ENCODE data around the gene MYLK4.
A peak's percentile ranks its signal among the peaks of the same experiment; 100 is the strongest.

Gene MYLK4

GRCh38 chr6:2756687-2757224 lies 6.0 kb upstream of the MYLK4 start:
- DNase-seq (ENCODE audit: low read depth in 1 of 2, low spot score in 1 of 2): no peak

DNA sequence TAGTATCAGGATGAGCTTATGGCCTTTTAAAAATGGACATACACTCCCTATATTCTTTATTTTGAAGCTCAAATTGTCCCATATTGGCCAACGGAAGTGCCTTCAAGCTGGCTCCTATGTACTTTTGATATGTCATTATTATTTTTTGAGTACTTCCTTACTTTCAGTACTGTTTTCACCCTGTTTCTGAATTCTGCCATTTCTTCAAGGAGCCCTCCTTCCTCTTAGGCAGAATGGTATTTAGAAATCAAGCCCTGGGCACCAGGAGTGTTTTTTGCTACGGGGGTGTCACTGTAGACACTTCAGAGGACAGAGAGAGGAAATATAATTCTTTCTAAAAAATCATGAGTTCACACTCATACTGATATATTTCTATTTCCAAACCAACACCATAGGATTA lies 5.5 kb upstream of the MYLK4 start:
- DNase-seq (ENCODE audit: low read depth in 1 of 2, low spot score in 1 of 2): no peak

DNA sequence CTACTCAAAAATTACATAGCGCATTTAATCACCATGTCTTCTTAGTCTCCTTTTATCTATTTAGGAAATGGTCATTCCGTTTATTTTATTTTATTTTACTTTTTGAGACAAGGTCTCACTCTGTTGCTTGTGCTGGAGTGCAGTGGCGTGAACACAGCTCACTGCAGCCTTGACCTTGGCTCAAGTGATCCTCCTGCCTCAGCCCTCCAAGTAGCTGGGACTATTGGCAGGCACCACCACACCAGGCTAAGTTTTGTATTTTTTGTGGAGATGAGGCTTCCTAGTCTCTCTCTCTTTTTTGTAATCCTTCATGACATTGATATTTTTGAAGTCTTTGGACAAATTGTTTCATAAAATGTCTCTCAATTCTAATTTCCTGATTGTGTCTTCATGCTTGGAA lies 4.7 kb upstream of the MYLK4 start:
- no peak for DNase-seq (ENCODE audit: low read depth in 1 of 2, low spot score in 1 of 2)

GRCh38 chr6:2754911-2755310 lies 4.2 kb upstream of the MYLK4 start:
- no peak for DNase-seq (ENCODE audit: low read depth in 1 of 2, low spot score in 1 of 2)

GRCh38 chr6:2754393-2754792 lies 3.7 kb upstream of the MYLK4 start:
- no peak for DNase-seq (ENCODE audit: low read depth in 1 of 2, low spot score in 1 of 2)

GRCh38 chr6:2753743-2754142 lies 3.0 kb upstream of the MYLK4 start:
- DNase-seq (ENCODE audit: low read depth in 1 of 2, low spot score in 1 of 2): no peak

DNA sequence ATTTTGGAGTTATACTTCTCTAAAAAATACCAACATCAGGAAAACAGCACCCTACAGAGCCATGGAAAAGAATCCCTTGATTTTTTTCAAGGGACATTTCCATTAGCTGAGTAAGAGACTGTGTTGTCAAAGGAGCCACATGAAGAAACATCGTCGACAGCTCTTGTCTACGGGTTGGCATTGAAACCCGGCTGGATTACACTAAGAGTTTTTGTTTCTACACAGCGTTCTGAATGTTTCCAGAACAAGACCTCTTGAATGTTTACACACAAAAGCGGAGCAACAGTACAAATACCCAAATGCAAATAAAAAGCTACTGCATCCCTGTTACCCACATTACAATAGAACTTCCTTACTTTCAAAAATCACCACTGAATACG lies 2.4 kb upstream of the MYLK4 start:
- DNase-seq (ENCODE audit: low read depth in 1 of 2, low spot score in 1 of 2): no peak

DNA sequence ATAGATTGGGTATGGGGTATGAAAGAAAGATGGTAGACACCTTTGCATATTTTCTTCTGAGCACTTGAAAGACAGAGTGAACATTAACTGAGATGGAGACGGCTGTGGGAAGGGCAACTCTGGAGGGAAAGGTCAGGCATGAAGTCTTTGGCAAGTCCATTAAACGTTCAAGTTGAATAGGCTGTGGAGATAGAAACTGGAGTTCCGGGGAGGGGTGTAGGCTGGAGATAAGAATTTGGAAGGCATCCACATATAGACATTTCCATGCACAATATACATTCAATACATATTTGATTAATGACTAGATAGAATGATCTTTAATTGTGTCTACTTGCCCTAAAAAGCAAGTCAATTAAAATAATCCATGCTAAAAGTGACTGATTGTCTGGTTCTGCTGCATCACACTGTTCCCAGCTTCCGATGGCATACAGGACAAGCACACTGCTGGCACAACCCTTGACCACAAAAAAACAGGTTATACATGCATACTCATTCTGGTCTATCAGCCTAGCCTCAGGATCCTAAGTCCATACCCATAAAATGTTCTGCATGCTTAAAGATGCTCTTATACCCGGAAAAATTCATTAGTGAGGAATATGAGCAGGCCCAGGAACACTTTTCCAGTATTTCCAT lies 1.9 kb upstream of the MYLK4 start:
- no peak for DNase-seq (ENCODE audit: low read depth in 1 of 2, low spot score in 1 of 2)

GRCh38 chr6:2751871-2752270 lies 1.1 kb upstream of the MYLK4 start:
- DNase-seq (ENCODE audit: low read depth in 1 of 2, low spot score in 1 of 2): no peak

GRCh38 chr6:2749969-2750600 lies 637 bp downstream of the MYLK4 start:
- peak; percentile 33 to 52 for DNase-seq (ENCODE audit: low read depth in 1 of 2, low spot score in 1 of 2)

GRCh38 chr6:2748183-2748582 lies 2.5 kb downstream of the MYLK4 start:
- no peak for DNase-seq (ENCODE audit: low read depth in 1 of 2, low spot score in 1 of 2)

GRCh38 chr6:2746557-2747061 lies 4.1 kb downstream of the MYLK4 start:
- DNase-seq (ENCODE audit: low read depth in 1 of 2, low spot score in 1 of 2): no peak

GRCh38 chr6:2745246-2745645 lies 5.5 kb downstream of the MYLK4 start:
- no peak for DNase-seq (ENCODE audit: low read depth in 1 of 2, low spot score in 1 of 2)

GRCh38 chr6:2744778-2745177 lies 5.9 kb downstream of the MYLK4 start:
- DNase-seq (ENCODE audit: low read depth in 1 of 2, low spot score in 1 of 2): no peak

DNA sequence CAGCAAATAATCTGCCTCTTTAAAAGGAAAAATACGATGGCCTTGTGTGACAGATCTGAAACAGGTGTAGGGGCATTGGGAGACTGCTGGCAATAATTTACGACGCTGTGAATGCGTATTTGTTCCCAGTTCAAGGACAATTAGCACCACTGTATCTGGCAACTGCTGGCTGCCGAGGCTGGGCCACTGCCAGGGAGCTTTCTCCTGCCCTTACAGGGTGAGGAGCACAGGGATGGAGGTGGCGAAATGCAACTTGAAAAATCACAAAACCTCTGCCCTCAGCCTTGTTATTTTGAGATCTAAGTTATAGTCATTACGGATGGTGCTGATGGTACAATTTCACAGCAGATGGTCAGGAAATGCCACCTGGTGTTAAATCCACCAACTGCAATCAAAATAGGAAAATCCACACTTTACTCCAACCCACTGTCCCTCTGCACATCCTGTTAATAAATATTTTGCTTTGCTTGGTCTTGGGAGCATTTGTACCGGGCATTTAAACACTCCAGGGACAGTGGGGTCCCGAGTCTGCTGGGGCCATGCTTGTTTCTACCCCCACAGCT lies 6.4 kb downstream of the MYLK4 start:
- DNase-seq (ENCODE audit: low read depth in 1 of 2, low spot score in 1 of 2): no peak

DNA sequence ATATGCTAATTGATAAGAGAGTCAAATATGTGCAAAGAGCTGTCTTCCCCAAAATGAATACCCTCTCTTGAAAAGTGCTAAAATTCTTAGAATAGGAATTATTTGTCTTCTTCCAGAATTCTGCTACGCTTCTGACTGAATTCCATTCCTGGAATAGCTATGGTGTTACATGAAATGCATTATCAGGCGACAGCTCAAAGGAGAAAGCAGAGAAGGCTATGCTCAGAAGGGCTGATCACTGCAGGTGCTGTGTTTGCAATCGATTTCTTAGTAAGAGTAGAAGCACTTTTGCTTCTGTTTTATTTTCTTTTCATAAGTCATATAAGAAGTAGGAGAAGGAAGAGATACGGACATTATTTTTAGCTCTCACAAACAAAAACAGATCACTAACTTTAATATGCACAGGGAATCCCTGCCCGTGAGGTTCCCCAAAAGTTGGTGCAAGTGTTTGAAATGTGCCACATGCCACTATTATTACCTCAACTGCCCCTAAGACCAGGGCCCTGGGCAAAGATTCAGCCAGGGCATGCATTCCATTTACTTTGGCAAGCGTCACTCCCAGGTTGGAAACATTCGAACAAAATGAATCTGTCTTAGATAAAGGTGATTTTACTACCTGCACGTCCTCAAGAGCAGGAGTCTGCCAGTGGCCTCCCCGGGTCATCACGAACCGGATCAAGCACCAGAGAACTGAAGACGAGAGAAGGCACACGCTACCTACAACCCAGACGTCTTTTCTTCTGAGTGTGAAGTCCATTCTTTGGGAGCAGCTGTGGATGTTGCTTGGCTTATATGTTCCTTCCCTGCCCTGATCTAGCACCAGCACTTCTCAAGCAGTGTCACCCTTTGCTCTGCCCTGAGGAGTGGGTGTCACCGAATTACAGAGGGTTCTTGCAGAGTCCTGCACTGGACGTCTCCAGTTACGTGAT lies 7.2 kb downstream of the MYLK4 start:
- no peak for DNase-seq (ENCODE audit: low read depth in 1 of 2, low spot score in 1 of 2)

DNA sequence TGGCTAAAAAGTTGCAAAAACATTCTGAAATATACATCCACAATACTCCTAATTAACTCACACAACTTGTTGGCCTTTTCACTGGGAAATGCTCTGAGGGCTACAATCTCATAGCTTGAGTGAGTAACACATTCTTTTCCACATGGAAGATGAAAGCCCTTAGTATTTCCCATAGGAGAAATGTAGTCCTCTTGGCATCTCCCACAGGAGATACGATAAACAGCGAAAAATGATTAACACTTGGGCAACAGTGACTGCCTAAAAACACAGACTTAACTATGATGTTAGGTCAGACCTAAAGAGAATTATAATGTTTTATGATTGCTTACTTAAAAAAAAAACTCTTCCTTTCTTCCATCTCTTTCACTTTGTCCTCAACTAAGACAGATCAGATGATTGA lies 9.0 kb downstream of the MYLK4 start:
- no peak for DNase-seq (ENCODE audit: low read depth in 1 of 2, low spot score in 1 of 2)

- no peak for DNase-seq (ENCODE audit: low read depth in 1 of 2, low spot score in 1 of 2)
Measured at GRCh38 chr6:2740581-2740980, 10.1 kb downstream of the MYLK4 start.

DNA sequence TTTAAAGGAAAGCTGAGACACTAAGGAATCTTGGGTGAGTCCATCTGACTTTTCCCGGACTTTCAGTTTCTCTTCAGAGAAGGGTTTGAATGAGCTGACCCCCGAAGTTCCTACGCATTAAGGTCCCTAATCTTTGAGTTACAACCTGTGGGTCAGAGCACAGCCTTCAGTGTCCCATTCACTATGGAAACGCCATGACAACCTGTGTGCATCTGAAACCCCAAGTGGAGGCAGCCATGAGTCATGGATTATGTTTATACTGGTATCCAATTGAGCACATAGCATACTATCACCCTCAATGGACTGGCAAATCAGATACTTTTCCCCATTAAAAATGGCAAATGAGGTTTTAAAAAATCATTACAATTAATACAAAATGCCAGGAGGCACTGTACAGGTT lies 11.4 kb downstream of the MYLK4 start:
- no peak for DNase-seq (ENCODE audit: low read depth in 1 of 2, low spot score in 1 of 2)

DNA sequence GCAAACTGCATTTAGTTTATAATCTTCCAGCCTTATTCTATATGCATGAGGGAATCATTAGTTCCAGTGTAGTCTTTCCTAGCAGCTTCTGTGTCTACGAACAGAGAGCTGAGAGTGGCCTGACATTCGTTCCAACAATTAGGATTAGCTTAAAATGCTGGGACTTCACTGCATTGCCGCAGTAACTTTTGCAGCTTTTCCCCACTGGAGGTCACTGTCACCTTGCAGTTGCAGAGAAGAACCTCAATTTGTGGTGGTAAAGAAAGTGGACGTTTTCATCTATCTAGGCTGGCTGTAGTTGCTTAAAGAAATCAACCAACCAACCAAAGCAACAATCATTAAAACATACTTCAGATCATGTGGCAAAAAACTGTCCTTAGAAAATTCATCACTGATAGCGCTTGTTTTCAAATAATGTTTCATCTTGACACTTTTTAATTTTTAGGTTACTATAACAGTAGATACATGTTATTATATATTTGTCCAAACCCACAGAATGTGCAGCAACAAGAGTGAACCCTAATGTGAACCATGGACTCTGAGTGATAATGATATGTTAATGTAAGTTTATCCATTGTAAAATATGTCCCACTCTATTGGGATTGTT lies 12.2 kb downstream of the MYLK4 start:
- DNase-seq (ENCODE audit: low read depth in 1 of 2, low spot score in 1 of 2): no peak

GRCh38 chr6:2737885-2738284 lies 12.8 kb downstream of the MYLK4 start:
- no peak for DNase-seq (ENCODE audit: low read depth in 1 of 2, low spot score in 1 of 2)
